SK-N-SH treated with all-trans-retinoic acid at 6 μM for 48 hours (cell line): Measurements from ENCODE around the gene SMOC2.

Source experiments
- ESRRG ChIP-seq: fragments of 250-450 bp; sonication (Bioruptor Pico); IDR thresholded peaks from 2 replicates; pipeline ENCODE4 v1.6.1; 2021; ENCODE audit warnings: mild to moderate bottlenecking
- PATZ1 ChIP-seq: fragments of 250-450 bp; sonication (Bioruptor Pico); IDR thresholded peaks from 2 replicates; pipeline ENCODE4 v1.8.0; 2020; ENCODE audit warnings: mild to moderate bottlenecking, moderate library complexity, borderline replicate concordance
- TF ChIP-seq, protein P1 (sequence below): fragments of 250-450 bp; sonication (Bioruptor Pico); IDR thresholded peaks from 2 replicates; pipeline ENCODE4 v1.5.1; 2020; ENCODE audit warnings: low read depth, mild to moderate bottlenecking, moderate library complexity

- TF ChIP-seq PATZ1 (CRISPR knock-in tag), result no peak
- TF ChIP-seq, protein P1, sequence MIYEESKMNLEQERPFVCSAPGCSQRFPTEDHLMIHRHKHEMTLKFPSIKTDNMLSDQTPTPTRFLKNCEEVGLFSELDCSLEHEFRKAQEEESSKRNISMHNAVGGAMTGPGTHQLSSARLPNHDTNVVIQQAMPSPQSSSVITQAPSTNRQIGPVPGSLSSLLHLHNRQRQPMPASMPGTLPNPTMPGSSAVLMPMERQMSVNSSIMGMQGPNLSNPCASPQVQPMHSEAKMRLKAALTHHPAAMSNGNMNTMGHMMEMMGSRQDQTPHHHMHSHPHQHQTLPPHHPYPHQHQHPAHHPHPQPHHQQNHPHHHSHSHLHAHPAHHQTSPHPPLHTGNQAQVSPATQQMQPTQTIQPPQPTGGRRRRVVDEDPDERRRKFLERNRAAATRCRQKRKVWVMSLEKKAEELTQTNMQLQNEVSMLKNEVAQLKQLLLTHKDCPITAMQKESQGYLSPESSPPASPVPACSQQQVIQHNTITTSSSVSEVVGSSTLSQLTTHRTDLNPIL, result no peak
- TF ChIP-seq ESRRG (CRISPR knock-in tag), result no peak
These were observed 7.4 kb downstream of the SMOC2 start for GRCh38 chr6:168448243-168448855.
